HCT116 (cell line): Measurements from ENCODE around the gene BBX. TPM values are rescaled to one million over a fixed set of nuclear protein-coding genes. Genes with fewer than 3 reads are reported as not detected.

Experiments
- ATAC-seq: fragments of 200-7000 bp; cut with Tn5 transposase; 2 replicates; pipeline ENCODE4 v1.9.1; 2020; ENCODE audit warnings: mild to moderate bottlenecking, moderate library complexity
- BruUV-seq: library from RNA; stranded (reverse); fragments of 400-500 nt; replicated peaks from 2 replicates; lab custom pipeline; 2021; lab: Mats Ljungman, UMichigan
- CTCF ChIA-PET: fragments of 300-600 bp; sonication (Branson Sonifier 250); formaldehyde crosslinking; loops from one replicate; lab custom pipeline; 2021; ENCODE audit warnings: antibody characterized with exemption; lab: Charles Lee
- POLR2A ChIA-PET: fragments of 300-600, 350-600 bp; sonication (Branson Sonifier 250); formaldehyde crosslinking; loops from one replicate; lab custom pipeline; 2021; ENCODE audit warnings: antibody characterized with exemption; lab: Charles Lee
- RAD21 ChIA-PET, 2 experiments: fragments of 300-600 bp; sonication (Branson Sonifier 250); formaldehyde crosslinking; loops; one replicate each; lab custom pipeline; 2023; ENCODE audit warnings: low total read pairs in 2 of 2; ENCODE audit not compliant: uncharacterized antibody in 2 of 2, unreplicated experiment in 2 of 2, low non-redundant PET in 1 of 2; lab: Charles Lee
- DNase-seq: peaks from one replicate; pipeline ENCODE4 v3.0.0-alpha.2; 2010; ENCODE audit warnings: low read depth, low spot score
- H2AFZ ChIP-seq: fragments of 200-600 bp; shearing (Covaris generic), sonication (generic); 2 replicates; pipeline ENCODE4 v1.6.1; 2017; ENCODE audit warnings: low read depth, mixed run types, mixed read lengths, antibody characterized with exemption, low read length; ENCODE audit not compliant: poor library complexity, severe bottlenecking
- H3K27ac ChIP-seq: 2 replicates; pipeline ENCODE4 v1.5.1; 2012; ENCODE audit warnings: low read depth, low read length
- H3K27me3 ChIP-seq: fragments of 200-600 bp; sonication (generic); 2 replicates; pipeline ENCODE4 v1.6.1; 2016; ENCODE audit warnings: mixed run types, low read length, mixed read lengths; ENCODE audit not compliant: insufficient read depth
- H3K36me3 ChIP-seq, 2 experiments: fragments of 200-500 bp in 1 of 2; fragments of 200-600 bp in 1 of 2; sonication (Bioruptor generic) in 1 of 2; sonication (generic) in 1 of 2; 2 replicates each; pipeline versions ENCODE4 v1.5.1 to v1.6.1; 2014 to 2016; ENCODE audit warnings: low read length in 2 of 2, inconsistent platforms in 1 of 2, mixed read lengths in 1 of 2, mixed run types in 1 of 2; ENCODE audit not compliant: insufficient read depth in 2 of 2, control insufficient read depth in 1 of 2
- H3K4me1 ChIP-seq, 2 experiments: fragments of 200-600 bp in 1 of 2; sonication (generic) in 1 of 2; 2 replicates each; pipeline versions ENCODE4 v1.5.1 to v1.6.1; 2012 to 2017; ENCODE audit warnings: low read length in 2 of 2, inconsistent platforms in 1 of 2, mild to moderate bottlenecking in 1 of 2, mixed read lengths in 1 of 2, mixed run types in 1 of 2, moderate library complexity in 1 of 2; ENCODE audit not compliant: insufficient read depth in 2 of 2, control insufficient read depth in 1 of 2
- H3K4me2 ChIP-seq: fragments of 200-600 bp; sonication (generic); 2 replicates; pipeline ENCODE4 v1.6.1; 2017; ENCODE audit warnings: mixed run types, low read length, mixed read lengths
- H3K4me3 ChIP-seq, 2 experiments: fragments of 200-600 bp in 1 of 2; sonication (generic) in 1 of 2; replicated peaks in 1 of 2; 2 replicates each; pipeline ENCODE4 v1.5.1; 2011 to 2016; ENCODE audit warnings: low read length in 2 of 2, control low read depth in 1 of 2, low read depth in 1 of 2, mild to moderate bottlenecking in 1 of 2, mixed read lengths in 1 of 2, mixed run types in 1 of 2
- H3K79me2 ChIP-seq: fragments of 200-600 bp; sonication (generic); 2 replicates; pipeline ENCODE4 v1.6.1; 2017; ENCODE audit warnings: mild to moderate bottlenecking, mixed run types, low read length, moderate library complexity, mixed read lengths; ENCODE audit not compliant: insufficient read depth
- H3K9ac ChIP-seq: fragments of 200-600 bp; sonication (generic); 2 replicates; pipeline ENCODE4 v1.6.1; 2016; ENCODE audit warnings: low read length, mixed read lengths
- H3K9me2 ChIP-seq: fragments of 200-600 bp; sonication (generic), shearing (Covaris generic); 2 replicates; pipeline ENCODE4 v1.6.1; 2017; ENCODE audit warnings: mixed run types, mild to moderate bottlenecking, moderate library complexity; ENCODE audit not compliant: insufficient read depth
- H3K9me3 ChIP-seq, 2 experiments: fragments of 200-500 bp in 1 of 2; fragments of 200-600 bp in 1 of 2; sonication (Bioruptor generic) in 1 of 2; sonication (generic) in 1 of 2; 2 replicates each; pipeline ENCODE4 v1.6.1; 2014 to 2017; ENCODE audit warnings: low read length in 2 of 2, mixed read lengths in 2 of 2, inconsistent platforms in 1 of 2, low read depth in 1 of 2, mild to moderate bottlenecking in 1 of 2, mixed run types in 1 of 2, moderate library complexity in 1 of 2; ENCODE audit not compliant: control insufficient read depth in 1 of 2, insufficient read depth in 1 of 2
- H4K20me1 ChIP-seq: fragments of 200-600 bp; sonication (generic), shearing (Covaris generic); 2 replicates; pipeline ENCODE4 v1.6.1; 2017; ENCODE audit warnings: mixed run types, mild to moderate bottlenecking, moderate library complexity; ENCODE audit not compliant: insufficient read depth
- ATF3 ChIP-seq: IDR thresholded peaks from 2 replicates; pipeline ENCODE4 v1.6.1; 2012
- CBX3 ChIP-seq: IDR thresholded peaks from 2 replicates; pipeline ENCODE4 v1.6.1; 2012; ENCODE audit warnings: low read depth
- CEBPB ChIP-seq: IDR thresholded peaks from 2 replicates; pipeline ENCODE4 v1.6.1; 2012; ENCODE audit warnings: low read depth
- EGR1 ChIP-seq: IDR thresholded peaks from 2 replicates; pipeline ENCODE4 v1.6.1; 2012; ENCODE audit warnings: low read depth
- ELF1 ChIP-seq: IDR thresholded peaks from 2 replicates; pipeline ENCODE4 v1.6.1; 2012; ENCODE audit warnings: low read depth, borderline replicate concordance
- EZH2 ChIP-seq: fragments of 200-600 bp; sonication (generic); IDR thresholded peaks from 2 replicates; pipeline ENCODE4 v1.6.1; 2017; ENCODE audit warnings: antibody characterized with exemption, mixed run types
- EZH2phosphoT487 ChIP-seq: fragments of 200-600 bp; IDR thresholded peaks from 2 replicates; pipeline ENCODE4 v1.6.1; 2018; ENCODE audit warnings: antibody characterized with exemption, borderline replicate concordance
- FOSL1 ChIP-seq: IDR thresholded peaks from 2 replicates; pipeline ENCODE4 v1.6.1; 2012; ENCODE audit warnings: low read depth
- POLR2A ChIP-seq: IDR thresholded peaks from 2 replicates; pipeline ENCODE4 v1.7.0; 2011; ENCODE audit warnings: borderline replicate concordance; ENCODE audit not compliant: insufficient read depth, insufficient read length; ENCODE audit errors: extremely low read depth
- POLR2AphosphoS5 ChIP-seq: IDR thresholded peaks from 2 replicates; pipeline ENCODE4 v1.6.1; 2011; ENCODE audit warnings: mild to moderate bottlenecking, low read depth, low read length, moderate library complexity
- RAD21 ChIP-seq: IDR thresholded peaks from 2 replicates; pipeline ENCODE4 v1.6.1; 2012; ENCODE audit warnings: low read depth, mild to moderate bottlenecking
- REST ChIP-seq: IDR thresholded peaks from 2 replicates; pipeline ENCODE4 v1.6.1; 2012; ENCODE audit warnings: low read depth
- SIN3A ChIP-seq: IDR thresholded peaks from 2 replicates; pipeline ENCODE4 v1.6.1; 2012; ENCODE audit warnings: low read depth
- SP1 ChIP-seq: IDR thresholded peaks from 2 replicates; pipeline ENCODE4 v1.6.1; 2012; ENCODE audit warnings: low read depth
- TCF7L2 ChIP-seq: IDR thresholded peaks from 2 replicates; pipeline ENCODE4 v1.7.0; 2011; ENCODE audit warnings: borderline replicate concordance, inconsistent platforms; ENCODE audit not compliant: insufficient read depth, insufficient read length; ENCODE audit errors: extremely low read depth
- YY1 ChIP-seq: IDR thresholded peaks from 2 replicates; pipeline ENCODE4 v1.6.1; 2011; ENCODE audit warnings: low read length, low read depth, moderate library complexity, mild to moderate bottlenecking; ENCODE audit not compliant: insufficient replicate concordance; ENCODE audit errors: extremely low read depth
- ZFX ChIP-seq: fragments of 450-650 bp; IDR thresholded peaks from 2 replicates; pipeline ENCODE4 v1.6.1; 2017
- ZNF274 ChIP-seq: fragments of 200-500 bp; sonication (Bioruptor generic); IDR thresholded peaks from 2 replicates; pipeline ENCODE4 v1.6.1; 2014; ENCODE audit warnings: mild to moderate bottlenecking, low read depth, low read length, inconsistent platforms
- intact Hi-C: fragments of 100-400 bp; cut with micrococcal nuclease; formaldehyde crosslinking; loops from 2 replicates; pipeline ENCODE4 v1.10.0; 2022
- total RNA-seq: library from RNA; stranded (reverse); gene quantifications from one replicate; pipeline ENCODE4 v1.2.1, GENCODE V29; 2021; ENCODE audit not compliant: unreplicated experiment
- TF ChIP-seq, protein P1 (sequence below): IDR thresholded peaks from 2 replicates; pipeline ENCODE4 v1.6.1; 2012
- TF ChIP-seq, protein P2 (sequence below), 3 experiments: fragments of 200-600 bp in 1 of 3; sonication (generic) in 1 of 3; IDR thresholded peaks in 2 of 3; conservative IDR thresholded peaks in 1 of 3; 2 replicates each; pipeline ENCODE4 v1.5.1; 2012 to 2017; ENCODE audit warnings: low read depth in 2 of 3, low read length in 2 of 3, antibody characterized with exemption in 1 of 3, borderline replicate concordance in 1 of 3, control low read depth in 1 of 3, mild to moderate bottlenecking in 1 of 3, mixed read lengths in 1 of 3, mixed run types in 1 of 3, moderate library complexity in 1 of 3; ENCODE audit not compliant: insufficient read depth in 1 of 3

BBX gene
- total RNA-seq, 1 experiment from 2014 or later: 55.6 TPM

GRCh38 chr3:107765524-107765923 lies 242.8 kb downstream of the BBX start (continued):
- TF ChIP-seq ZFX (no peak), RAD21 (no peak), TCF7L2 (no peak), ATF3 (no peak), POLR2A (no peak)

- intact Hi-C loops: no loop called here
- Histone ChIP-seq H3K9me3 (no peaks in the 10 kb centered on the region), H3K4me2 (no peak overlapping the region), H3K4me3 (no peak overlapping the region), H4K20me1 (no peaks in the 10 kb centered on the region), H3K27ac (no peak overlapping the region), H3K9ac (no peak overlapping the region), H3K27me3 (no peaks in the 10 kb centered on the region), H2AFZ (no peak overlapping the region), H3K4me1 (no peaks in the 10 kb centered on the region), H3K36me3 (no peaks in the 10 kb centered on the region), H3K79me2 (no peaks in the 10 kb centered on the region), H3K9me2 (no peaks in the 10 kb centered on the region)
- CTCF ChIA-PET: no interaction called here
- POLR2A ChIA-PET: no interaction called here
- DNase-seq (no peak), ATAC-seq (no peak)
- RAD21 ChIA-PET: no interaction called here
- no peak for TF ChIP-seq FOSL1
- no peak for TF ChIP-seq RAD21
- no peak for TF ChIP-seq SIN3A
- TF ChIP-seq ZNF274: no peak
- no peak for TF ChIP-seq REST
- no peak for TF ChIP-seq EZH2phosphoT487
- no peak for TF ChIP-seq POLR2AphosphoS5
- TF ChIP-seq EGR1: no peak
- TF ChIP-seq SP1: no peak
- TF ChIP-seq, protein P1, sequence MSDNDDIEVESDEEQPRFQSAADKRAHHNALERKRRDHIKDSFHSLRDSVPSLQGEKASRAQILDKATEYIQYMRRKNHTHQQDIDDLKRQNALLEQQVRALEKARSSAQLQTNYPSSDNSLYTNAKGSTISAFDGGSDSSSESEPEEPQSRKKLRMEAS: no peak
- TF ChIP-seq CEBPB: no peak
- no peak for TF ChIP-seq POLR2A
- TF ChIP-seq, protein P2, sequence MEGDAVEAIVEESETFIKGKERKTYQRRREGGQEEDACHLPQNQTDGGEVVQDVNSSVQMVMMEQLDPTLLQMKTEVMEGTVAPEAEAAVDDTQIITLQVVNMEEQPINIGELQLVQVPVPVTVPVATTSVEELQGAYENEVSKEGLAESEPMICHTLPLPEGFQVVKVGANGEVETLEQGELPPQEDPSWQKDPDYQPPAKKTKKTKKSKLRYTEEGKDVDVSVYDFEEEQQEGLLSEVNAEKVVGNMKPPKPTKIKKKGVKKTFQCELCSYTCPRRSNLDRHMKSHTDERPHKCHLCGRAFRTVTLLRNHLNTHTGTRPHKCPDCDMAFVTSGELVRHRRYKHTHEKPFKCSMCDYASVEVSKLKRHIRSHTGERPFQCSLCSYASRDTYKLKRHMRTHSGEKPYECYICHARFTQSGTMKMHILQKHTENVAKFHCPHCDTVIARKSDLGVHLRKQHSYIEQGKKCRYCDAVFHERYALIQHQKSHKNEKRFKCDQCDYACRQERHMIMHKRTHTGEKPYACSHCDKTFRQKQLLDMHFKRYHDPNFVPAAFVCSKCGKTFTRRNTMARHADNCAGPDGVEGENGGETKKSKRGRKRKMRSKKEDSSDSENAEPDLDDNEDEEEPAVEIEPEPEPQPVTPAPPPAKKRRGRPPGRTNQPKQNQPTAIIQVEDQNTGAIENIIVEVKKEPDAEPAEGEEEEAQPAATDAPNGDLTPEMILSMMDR (IDR thresholded peaks at IDR 0.05 in 2 of 3, conservative IDR thresholded peaks at IDR 0.05 in 1 of 3; ENCODE audit: borderline replicate concordance in 1 of 3, insufficient read depth in 1 of 3, low read depth in 2 of 3, low read length in 2 of 3): no peak
- TF ChIP-seq YY1: no peak
- TF ChIP-seq EZH2: no peak
- no peak for TF ChIP-seq CBX3
- no peak for TF ChIP-seq ELF1
- no peak for TF ChIP-seq ZFX
- no peak for TF ChIP-seq TCF7L2
- no TSS peak for BruUV-seq
Observed at GRCh38 chr3:107767897-107768605, 245.3 kb downstream of the BBX start.
